ENCODE results near the gene S100PBP.

GRCh38 chr1:32896451-32896850 is 79.0 kb downstream of the S100PBP start:
- TF ChIP-seq CTCF (conservative IDR thresholded peaks at IDR 0.05 in 1 of 2, IDR thresholded peaks at IDR 0.05 in 1 of 2; ENCODE audit: low read depth in 1 of 2, low read length in 2 of 2) (no peak), EZH2 (IDR thresholded peaks at IDR 0.05; ENCODE audit: low read length, missing control alignments) (no peak)
